Fibroblast of skin of back (primary cell): Measurements from ENCODE around the gene DEFB116. TPM values are rescaled to one million over a fixed set of nuclear protein-coding genes. Genes with fewer than 3 reads are reported as not detected.
"Not testable (repeated sequence)": the region's sequence is repeated elsewhere in the genome, so short reads cannot be mapped to it uniquely, and the experiment has no call there.

Experiments
- DNase-seq: peaks from one replicate; pipeline ENCODE4 v3.0.0-alpha.2; 2013
- polyA plus RNA-seq, 2 experiments: library from polyadenylated mRNA; unstranded; fragments of 120-200 nt; gene quantifications; one replicate each; pipeline ENCODE4 v1.2.1, GENCODE V29; 2013; ENCODE audit not compliant: insufficient read length in 2 of 2

DEFB116 gene, protein sequence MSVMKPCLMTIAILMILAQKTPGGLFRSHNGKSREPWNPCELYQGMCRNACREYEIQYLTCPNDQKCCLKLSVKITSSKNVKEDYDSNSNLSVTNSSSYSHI
- not detected for polyA plus RNA-seq (2013, experiment 1 of 2; ENCODE audit: insufficient read length)
- polyA plus RNA-seq (2013, experiment 2 of 2; ENCODE audit: insufficient read length), result not detected

GRCh38 chr20:31308535-31309162 lies at the start of gene DEFB116:
DEFB116 (minus strand) TSS chr20:31308585; CDS start chr20:31308585, 0 bp downstream.
- no peak for DNase-seq

GRCh38 chr20:31355981-31356380 lies 47.6 kb upstream of the DEFB116 start:
- DNase-seq, result no peak

GRCh38 chr20:31341470-31341869 lies 33.1 kb upstream of the DEFB116 start:
- DNase-seq, result no peak

- no peak for DNase-seq
Measured at GRCh38 chr20:31330893-31331292, 22.5 kb upstream of the DEFB116 start.

GRCh38 chr20:31322504-31322903 lies 14.1 kb upstream of the DEFB116 start:
- DNase-seq, result no peak

GRCh38 chr20:31284964-31285363 lies 23.4 kb downstream of the DEFB116 start:
- not testable (repeated sequence) for DNase-seq

- DNase-seq, result no peak
Measured at GRCh38 chr20:31278178-31278577, 30.2 kb downstream of the DEFB116 start.

GRCh38 chr20:31274441-31274840 lies 33.9 kb downstream of the DEFB116 start:
- DNase-seq, result no peak

DNA sequence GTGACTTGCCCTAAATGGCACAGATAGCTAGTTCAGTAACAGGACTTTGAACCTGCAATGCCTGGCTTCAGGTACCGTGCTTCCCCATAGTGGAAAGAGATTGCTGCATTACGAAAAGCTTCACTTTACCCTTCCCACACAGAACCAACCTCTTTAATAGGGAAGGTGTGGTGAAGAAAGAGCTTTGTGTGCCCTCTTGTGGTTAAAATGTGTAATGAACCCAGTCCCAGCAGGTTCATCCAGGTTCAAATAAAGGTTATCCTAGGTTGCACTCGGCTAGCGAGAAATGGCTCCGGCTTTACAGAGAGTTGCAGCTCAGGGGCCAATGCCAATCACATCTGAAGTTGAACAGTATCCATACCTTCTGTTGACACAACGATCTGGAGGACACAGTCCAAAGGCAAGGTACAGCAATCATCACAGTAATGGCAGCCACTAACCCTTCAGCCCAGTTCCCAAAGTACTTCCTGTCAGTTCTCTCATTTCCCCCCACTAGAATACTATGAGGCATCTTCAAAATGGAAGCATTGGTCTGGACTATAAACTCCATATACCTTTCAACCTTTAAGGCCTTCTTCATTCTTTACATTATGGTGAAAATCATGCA lies 48.0 kb downstream of the DEFB116 start:
- DNase-seq, result no peak

DNA sequence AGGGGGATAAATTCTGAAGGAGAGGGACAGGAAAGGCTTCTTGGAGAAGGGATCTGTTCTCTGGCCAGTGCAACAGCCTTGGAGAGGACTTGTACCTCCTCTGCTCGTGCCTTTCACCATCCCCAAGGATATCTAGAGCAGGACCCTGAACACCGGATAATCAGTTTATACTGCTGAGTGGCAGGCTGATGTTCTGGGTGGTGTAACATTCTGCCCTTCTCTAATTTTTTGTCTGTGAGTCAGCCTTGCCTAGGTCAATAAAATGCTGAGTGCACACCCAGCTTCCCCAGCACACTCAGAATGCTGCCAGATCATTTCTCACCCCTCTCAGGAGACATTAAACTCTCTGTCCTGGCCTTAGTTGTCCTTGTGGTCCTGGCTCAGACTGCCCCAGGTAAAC lies 51.0 kb downstream of the DEFB116 start, which contains the start of gene DEFB115:
Gene DEFB115 (plus strand): TSS at position 301 of the 400 bp plus-strand sequence. CDS start 0 bp downstream, at position 301.
- DNase-seq, result no peak

DNA sequence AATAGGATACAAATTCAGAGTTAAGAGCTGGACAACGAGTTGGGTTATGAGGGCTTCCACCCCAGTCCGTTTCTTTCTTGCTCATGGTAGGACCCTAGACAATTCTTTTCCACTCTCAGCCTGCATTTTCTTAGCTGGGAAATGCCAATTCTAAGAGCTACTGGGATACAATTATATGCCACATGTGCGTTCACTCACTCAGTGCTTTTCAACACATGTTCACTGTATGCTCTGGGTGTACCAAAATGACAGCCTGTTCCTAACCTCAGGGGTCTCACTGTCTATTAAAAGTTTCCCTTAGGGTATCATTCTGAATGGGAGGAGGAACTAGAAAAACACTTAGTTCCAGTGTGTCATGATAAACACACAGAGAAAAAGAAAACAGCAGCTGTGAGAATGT lies 51.4 kb downstream of the DEFB116 start:
- no peak for DNase-seq
